A549 (cell line): ENCODE measurements around the gene KAT8.

ENCODE experiments used
- JUN ChIP-seq, 2 experiments: fragments of >200 bp; sonication (Bioruptor Twin); formaldehyde crosslinking; IDR thresholded peaks; 2 replicates in 1 of 2; 3 replicates in 1 of 2; pipeline ENCODE4 v1.6.1; 2016 to 2017
- KDM1A ChIP-seq: fragments of 200-600 bp; sonication (generic); IDR thresholded peaks from 2 replicates; pipeline ENCODE4 v1.6.1; 2016; ENCODE audit warnings: low read depth, mild to moderate bottlenecking
- POLR2A ChIP-seq: IDR thresholded peaks from 2 replicates; pipeline ENCODE4 v1.6.1; 2012; ENCODE audit warnings: mild to moderate bottlenecking, low read length
- RAD21 ChIP-seq, 2 experiments: fragments of >200 bp in 1 of 2; sonication (Bioruptor Twin) in 1 of 2; formaldehyde crosslinking in 1 of 2; IDR thresholded peaks in 1 of 2; conservative IDR thresholded peaks in 1 of 2; 2 replicates in 1 of 2; 3 replicates in 1 of 2; pipeline ENCODE4 v1.6.1; 2012 to 2018; ENCODE audit warnings: inconsistent platforms in 1 of 2
- RFX5 ChIP-seq: fragments of 450-650 bp; IDR thresholded peaks from 2 replicates; pipeline ENCODE4 v1.7.1; 2014; ENCODE audit warnings: antibody characterized with exemption, mild to moderate bottlenecking, moderate library complexity
- TP53 ChIP-seq: fragments of 250-450 bp; sonication (Bioruptor Pico); IDR thresholded peaks from 2 replicates; pipeline ENCODE4 v1.5.0; 2021; ENCODE audit warnings: mild to moderate bottlenecking, moderate library complexity
- TF ChIP-seq, protein P1 (sequence below): fragments of >200 bp; sonication (Bioruptor Twin); formaldehyde crosslinking; IDR thresholded peaks from 3 replicates; pipeline ENCODE4 v1.5.1; 2016
- TF ChIP-seq, protein P2 (sequence below): IDR thresholded peaks from 2 replicates; pipeline ENCODE4 v1.6.1; 2012
- TF ChIP-seq, protein P3 (sequence below): fragments of 200-600 bp; sonication (generic); IDR thresholded peaks from 2 replicates; pipeline ENCODE4 v1.6.1; 2016; ENCODE audit warnings: antibody characterized with exemption, mild to moderate bottlenecking, moderate library complexity

DNA sequence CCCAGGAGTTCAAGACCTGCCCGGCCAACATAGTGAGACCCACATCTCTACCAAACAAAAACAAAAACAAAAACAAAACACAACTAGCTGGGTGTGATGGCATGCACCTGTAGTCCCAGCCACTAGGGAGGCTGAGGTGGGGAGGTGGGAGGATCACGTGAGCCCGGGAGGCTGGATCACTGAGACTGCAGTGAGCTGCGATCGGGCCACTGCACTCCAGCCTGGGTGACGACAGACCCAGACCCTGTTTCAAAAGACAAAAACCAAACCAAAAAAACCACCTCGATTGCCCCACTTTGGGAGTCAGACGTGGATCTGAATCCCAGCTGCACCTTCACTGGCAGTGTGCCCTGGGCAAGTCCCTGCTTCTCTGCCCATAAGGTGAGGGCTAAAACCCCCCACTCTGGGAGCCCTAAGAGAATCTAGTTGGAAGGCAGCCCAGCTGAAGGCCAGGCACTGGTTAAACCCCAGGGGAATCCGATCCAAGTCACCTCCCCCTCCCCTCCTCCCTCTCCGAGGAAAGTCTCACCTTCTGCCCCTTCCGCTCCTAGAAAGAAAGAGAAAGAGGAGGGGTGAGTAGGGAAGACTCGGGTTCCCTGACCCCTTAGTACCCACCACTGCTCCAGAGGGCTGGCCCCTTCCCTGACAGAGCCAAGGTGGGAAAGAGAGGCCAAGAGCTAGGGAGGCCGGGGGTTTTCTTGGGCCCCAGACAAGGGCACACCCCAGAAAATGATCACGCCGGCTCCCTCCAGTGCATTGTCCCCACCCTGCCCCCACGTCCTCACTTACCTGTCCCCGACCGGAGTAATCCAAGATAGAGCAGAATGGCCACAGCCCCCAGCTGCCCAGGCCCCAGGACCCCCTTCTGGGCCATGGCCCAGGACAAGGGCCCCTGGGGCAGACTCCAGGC, 17.4 kb downstream of the KAT8 start:
- TF ChIP-seq POLR2A (no peak), RFX5 (no peak), KDM1A (no peak), TP53 (CRISPR knock-in tag) (no peak), JUN (IDR thresholded peaks at IDR 0.05) (no peak), RAD21 (conservative IDR thresholded peaks at IDR 0.05 in 1 of 2, IDR thresholded peaks at IDR 0.05 in 1 of 2) (no peak)
- TF ChIP-seq, protein P1, sequence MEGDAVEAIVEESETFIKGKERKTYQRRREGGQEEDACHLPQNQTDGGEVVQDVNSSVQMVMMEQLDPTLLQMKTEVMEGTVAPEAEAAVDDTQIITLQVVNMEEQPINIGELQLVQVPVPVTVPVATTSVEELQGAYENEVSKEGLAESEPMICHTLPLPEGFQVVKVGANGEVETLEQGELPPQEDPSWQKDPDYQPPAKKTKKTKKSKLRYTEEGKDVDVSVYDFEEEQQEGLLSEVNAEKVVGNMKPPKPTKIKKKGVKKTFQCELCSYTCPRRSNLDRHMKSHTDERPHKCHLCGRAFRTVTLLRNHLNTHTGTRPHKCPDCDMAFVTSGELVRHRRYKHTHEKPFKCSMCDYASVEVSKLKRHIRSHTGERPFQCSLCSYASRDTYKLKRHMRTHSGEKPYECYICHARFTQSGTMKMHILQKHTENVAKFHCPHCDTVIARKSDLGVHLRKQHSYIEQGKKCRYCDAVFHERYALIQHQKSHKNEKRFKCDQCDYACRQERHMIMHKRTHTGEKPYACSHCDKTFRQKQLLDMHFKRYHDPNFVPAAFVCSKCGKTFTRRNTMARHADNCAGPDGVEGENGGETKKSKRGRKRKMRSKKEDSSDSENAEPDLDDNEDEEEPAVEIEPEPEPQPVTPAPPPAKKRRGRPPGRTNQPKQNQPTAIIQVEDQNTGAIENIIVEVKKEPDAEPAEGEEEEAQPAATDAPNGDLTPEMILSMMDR = no peak
- TF ChIP-seq, protein P2, sequence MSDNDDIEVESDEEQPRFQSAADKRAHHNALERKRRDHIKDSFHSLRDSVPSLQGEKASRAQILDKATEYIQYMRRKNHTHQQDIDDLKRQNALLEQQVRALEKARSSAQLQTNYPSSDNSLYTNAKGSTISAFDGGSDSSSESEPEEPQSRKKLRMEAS = no peak
- TF ChIP-seq, protein P3, sequence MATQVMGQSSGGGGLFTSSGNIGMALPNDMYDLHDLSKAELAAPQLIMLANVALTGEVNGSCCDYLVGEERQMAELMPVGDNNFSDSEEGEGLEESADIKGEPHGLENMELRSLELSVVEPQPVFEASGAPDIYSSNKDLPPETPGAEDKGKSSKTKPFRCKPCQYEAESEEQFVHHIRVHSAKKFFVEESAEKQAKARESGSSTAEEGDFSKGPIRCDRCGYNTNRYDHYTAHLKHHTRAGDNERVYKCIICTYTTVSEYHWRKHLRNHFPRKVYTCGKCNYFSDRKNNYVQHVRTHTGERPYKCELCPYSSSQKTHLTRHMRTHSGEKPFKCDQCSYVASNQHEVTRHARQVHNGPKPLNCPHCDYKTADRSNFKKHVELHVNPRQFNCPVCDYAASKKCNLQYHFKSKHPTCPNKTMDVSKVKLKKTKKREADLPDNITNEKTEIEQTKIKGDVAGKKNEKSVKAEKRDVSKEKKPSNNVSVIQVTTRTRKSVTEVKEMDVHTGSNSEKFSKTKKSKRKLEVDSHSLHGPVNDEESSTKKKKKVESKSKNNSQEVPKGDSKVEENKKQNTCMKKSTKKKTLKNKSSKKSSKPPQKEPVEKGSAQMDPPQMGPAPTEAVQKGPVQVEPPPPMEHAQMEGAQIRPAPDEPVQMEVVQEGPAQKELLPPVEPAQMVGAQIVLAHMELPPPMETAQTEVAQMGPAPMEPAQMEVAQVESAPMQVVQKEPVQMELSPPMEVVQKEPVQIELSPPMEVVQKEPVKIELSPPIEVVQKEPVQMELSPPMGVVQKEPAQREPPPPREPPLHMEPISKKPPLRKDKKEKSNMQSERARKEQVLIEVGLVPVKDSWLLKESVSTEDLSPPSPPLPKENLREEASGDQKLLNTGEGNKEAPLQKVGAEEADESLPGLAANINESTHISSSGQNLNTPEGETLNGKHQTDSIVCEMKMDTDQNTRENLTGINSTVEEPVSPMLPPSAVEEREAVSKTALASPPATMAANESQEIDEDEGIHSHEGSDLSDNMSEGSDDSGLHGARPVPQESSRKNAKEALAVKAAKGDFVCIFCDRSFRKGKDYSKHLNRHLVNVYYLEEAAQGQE = no peak
